Inflammatory macrophage treated with lipopolysaccharide for 1 hour (primary cell): ENCODE measurements around the gene DNAJC4.

Source experiments
- DNase-seq, 2 donors: peaks; one replicate each; pipeline ENCODE4 v3.0.0-alpha.2; 2020 to 2022

DNAJC4 gene, protein sequence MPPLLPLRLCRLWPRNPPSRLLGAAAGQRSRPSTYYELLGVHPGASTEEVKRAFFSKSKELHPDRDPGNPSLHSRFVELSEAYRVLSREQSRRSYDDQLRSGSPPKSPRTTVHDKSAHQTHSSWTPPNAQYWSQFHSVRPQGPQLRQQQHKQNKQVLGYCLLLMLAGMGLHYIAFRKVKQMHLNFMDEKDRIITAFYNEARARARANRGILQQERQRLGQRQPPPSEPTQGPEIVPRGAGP

DNA sequence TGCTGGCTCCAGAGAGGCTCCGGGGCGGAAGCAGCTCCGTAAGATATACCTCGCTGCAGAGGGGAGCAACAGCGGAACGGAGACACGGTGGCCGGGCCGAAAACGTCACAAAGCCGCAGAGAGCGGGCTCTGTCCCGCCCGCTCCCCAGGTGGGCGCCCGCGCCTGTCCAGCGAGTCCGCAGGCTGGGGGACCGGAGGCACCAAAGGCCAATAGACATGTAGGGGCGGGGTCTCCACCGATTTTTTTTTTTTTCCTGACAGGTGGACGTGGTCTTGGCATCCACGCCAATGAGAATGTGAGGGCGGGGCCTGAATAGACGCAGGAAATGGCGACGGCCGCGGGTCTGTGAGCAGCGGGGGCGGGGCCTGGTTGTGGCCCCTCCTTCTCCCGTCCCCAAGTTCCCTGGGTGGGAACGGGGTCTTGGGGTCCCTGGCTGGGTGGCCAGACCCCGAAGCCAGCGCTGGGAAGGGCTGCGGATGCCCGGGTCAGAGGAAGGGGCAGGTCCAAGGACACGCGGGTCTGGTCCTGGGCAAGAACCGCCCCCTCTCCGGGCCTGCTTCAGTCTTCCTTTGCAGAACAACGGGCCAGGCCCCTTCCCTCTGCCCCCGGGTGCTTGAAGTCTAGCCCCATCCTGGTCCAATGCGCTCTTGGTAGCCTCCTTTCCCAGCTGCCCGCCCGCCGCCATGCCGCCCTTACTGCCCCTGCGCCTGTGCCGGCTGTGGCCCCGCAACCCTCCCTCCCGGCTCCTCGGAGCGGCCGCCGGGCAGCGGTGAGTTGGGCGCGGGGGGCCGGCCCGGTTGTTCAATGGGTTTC, at the start of gene DNAJC4:
Gene DNAJC4, plus strand, starts transcription at position 378 of the 814 bp plus-strand sequence. Its CDS starts 307 bp downstream, at position 685.
- DNase-seq: peak; percentile 71 to 74

DNA sequence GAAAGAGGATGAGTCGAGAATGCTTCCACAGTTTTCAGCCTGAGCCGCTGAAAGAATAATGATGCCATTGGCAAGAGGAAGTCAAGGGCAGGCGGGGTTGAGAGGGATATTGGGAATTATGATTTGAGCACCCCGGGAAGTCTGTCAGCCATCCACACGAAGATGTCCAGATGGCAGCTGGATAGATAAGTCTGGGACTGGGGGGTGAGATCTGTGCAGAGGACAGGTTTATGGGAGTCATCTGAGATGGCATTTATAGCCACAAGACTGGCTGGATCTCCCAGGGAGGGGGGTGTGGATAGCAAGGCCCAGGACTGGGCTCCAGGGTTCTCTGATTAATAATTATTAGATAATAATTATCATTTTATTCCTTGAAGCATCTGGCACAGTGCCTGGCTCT, 49.5 kb upstream of the DNAJC4 start:
- no peak for DNase-seq

DNA sequence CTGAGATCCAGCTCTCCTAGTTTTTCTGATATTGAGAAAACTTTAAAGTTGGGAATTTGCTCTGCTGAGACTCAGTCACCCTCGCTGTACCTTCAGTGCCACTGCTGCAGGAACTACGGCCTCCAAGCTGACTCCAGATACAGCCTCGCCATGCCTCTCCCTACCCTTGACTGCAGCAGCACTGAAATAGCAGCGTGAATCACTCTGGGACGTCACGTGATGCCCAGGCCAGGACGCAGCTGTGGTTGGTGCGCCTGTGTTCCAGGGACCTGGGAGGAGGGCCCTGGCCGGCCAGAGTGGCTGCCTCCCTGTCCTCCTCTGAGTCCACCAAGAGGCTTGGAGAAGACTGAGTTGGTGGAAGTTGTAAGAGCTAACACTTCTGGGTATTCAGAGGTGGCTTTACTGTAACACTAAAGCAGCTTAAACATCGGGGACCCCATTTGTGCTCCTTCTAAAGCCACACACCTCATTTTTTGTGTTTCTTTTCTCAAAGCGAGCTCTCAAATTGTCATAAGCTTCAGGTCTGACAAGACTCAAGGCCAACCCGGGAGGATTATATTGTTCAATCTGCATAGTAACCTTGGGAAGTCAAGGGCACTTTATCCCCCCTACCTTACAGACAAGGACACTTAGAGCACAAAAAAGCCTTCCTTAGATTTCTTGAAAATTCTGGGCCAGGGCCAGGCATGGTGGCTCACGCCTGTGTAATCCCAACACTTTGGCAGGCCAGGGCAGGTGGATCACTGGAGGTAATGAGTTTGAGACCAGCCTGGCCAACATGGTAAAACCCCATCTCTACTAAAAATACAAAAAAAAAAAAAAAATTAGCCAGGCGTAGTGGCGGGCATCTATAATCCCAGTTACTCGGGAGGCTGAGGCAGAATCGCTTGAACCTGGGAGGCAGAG, 48.6 kb upstream of the DNAJC4 start:
- peak; percentile 87 to 88 for DNase-seq

DNA sequence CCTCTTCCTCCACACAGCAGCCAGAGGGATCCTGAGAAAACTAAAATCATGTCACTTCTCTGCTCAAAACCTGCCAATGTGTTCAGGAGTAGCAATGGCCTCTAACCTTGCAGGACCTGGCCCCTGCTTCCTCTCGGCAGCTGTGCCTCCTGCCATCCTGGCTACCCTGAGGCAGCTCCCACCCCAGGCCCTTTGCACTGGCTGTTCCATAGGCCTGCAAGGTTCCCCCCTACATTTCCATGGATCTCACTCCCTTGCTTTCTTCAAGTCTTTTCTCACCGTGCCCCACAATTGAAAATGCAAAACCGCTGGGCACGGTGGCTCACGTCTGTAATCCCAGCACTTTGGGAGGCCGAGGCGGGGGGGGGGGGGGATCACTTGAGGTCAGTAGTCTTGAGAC, 46.5 kb upstream of the DNAJC4 start:
- DNase-seq: no peak

DNA sequence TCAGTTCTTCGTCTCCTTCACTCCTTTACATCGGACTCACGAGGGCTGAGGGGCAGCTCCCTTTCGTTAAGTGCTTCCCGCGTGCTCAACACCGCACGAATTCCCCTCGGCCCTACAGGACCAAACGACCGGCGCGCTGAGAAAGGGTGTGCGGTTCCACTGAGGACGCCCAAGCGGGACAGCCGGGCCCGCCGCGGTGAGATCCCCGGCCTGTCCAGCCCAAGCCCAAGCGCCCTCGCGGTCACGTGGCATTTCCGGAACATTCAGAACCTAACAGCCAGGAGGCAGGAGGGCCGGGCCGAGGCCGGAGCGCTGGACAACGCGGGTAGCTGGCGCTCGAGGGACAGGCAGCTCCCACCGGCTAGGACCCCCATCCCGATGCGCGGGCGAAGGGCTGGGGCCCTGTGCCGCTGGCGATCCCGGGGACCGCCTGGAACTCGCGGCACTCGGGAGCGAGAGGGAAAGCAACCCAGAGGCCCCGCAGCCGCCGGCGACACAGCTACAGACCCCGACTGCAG, 45.1 kb upstream of the DNAJC4 start:
- DNase-seq: peak; percentile 62 to 72

DNA sequence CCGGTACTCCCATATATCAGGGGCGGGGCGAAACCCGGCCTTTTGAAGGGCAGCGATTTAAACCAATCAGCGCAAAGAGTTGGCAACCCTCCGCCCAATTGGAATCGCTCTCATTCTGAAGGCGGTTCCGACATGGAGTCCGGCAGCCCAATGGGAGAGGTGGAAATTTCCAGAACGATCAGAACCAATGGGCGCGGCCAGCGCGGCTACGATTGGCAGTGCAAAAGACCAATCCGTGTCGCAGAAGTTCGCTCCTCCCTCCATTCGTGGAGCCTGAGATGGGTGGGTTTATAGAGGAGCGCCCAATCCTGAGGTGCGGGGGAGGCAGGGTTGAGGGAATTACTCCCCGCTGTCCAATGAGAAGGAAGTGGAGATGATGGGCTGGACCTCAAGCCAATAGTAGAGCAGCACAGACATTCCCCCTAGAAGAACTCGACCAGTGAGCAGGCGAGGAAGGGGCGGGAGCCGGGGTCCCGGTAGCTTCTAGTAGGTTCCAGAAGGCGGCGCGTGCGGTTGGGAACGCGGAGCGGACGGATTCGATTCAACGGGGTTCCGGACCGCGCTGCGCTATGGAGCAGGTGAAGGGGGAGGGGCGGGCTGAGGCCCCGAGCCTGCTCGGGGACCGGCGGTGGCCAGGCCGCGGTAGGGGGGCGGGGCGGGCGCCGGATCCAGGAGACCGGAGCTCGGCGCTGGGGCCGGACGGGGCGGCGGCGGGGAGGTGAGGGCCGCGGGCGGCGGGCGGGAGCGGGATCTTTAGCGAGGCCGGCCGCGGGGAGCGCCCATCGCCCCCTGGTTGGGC, 44.5 kb upstream of the DNAJC4 start, which contains the start of gene STIP1:
Gene STIP1, plus strand, starts transcription at position 479 of the 799 bp plus-strand sequence. Its CDS starts 91 bp downstream, at position 570.
- DNase-seq: peak; percentile 100

DNA sequence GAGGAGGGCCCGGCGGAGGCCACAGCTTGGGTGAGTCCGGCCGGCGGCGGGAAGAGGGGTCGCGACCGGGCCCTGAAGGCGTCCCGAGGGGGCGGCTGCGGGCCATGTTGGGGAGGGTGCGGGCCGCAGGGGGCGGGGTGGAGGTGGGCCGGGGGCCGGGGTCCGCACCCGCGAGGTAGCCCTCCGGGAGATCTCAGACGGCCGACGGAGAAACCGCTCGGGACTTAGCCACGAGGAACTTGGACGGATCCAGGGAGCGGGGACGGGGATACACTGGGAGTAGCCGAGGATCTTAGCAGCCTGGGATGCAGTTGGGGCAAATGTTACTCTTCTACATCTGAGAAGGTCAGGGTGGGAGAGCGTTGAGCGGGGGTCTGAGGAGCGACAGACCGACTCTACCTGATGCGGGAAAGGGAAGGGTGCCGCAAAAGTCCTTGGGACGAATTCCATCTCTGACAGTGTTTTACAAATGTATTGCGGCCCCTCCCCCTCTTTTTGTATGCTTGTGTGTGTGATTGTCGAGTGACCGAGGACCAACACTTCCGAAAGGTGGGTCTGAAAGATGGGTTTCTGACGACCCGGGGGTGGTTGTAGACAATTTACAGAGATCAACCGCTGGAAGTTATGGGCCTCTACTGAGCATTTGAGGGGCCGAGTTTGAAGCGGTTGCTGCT, 43.7 kb upstream of the DNAJC4 start:
- no peak for DNase-seq

DNA sequence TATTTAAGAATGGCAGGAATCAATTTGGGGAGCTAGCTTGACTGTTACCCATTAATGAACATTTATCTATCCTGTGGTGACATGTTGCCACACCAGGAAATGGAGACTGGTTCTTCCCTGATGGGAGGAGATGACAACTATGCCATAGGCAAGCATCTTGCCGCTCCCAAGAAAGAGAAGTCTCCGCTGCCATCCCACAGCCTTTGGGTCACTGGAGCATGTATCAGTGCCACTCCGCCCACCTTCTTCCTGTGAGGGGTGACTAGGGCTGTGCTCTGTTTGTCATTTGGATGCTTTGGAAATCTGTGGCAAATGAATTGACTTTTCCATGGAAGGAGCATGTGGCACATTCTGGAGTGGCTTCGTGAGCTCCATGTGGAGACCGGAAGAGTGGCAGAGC, 37.9 kb upstream of the DNAJC4 start:
- DNase-seq: peak; percentile 84 to 96

DNA sequence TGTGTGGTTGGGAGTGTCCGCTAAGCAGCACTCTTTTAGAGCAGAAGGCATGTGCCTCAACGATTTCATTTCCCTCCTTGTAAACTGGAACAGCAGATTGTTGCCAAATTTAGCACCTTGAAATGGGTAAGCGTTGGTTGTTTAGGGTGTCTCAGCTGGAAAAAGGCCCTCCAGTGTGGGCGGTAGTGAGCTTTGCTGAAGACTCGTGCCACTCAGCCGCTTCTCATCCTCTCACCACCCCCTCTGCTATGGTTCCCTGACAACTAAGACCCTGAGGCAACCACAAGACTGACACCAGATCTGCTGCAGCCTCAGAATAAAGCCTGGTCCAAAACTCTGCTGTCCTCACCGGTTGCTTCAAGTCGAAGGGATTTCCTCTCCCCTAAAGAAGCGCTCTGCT, 33.7 kb upstream of the DNAJC4 start:
- peak; percentile 15 to 70 for DNase-seq

DNA sequence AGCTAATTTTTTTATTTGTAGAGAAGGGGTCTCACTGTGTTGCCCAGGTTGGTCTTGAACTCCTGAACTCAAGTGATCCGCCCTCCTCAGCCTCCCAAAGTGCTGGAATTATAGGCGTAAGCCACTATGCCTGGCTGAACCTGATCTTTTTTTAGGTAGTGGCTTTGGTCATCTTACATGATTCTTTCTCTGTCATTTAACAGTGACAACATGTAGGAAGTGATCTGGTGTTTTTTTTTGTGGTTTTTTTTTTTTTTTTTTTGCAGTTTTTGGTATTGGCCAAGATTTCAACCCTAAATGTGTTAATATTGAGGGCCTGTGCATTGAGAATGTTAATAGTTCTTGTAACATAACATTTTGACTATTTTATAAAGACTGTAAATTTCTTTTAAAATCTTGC, 31.8 kb upstream of the DNAJC4 start:
- peak; percentile 60 to 62 for DNase-seq

DNA sequence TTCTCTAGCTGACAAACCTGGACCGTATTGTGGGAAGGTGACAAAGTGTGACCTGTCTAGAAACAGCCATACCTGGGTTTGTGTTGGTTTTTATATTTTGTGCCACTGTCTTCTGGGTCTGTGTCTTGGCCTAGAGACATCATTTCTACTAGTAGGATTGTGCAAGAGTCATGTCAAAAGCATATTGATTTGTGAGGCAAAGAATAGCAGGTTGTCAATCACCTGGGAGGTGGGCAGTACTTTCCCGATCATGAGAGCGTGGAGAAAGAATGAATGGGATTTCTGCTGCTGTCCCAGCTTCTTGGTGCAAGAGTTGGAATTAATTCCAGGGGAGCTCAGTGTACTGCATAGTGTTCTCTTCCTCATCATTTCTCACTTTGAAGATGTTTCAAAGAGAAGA, 28.8 kb upstream of the DNAJC4 start:
- DNase-seq: no peak

DNA sequence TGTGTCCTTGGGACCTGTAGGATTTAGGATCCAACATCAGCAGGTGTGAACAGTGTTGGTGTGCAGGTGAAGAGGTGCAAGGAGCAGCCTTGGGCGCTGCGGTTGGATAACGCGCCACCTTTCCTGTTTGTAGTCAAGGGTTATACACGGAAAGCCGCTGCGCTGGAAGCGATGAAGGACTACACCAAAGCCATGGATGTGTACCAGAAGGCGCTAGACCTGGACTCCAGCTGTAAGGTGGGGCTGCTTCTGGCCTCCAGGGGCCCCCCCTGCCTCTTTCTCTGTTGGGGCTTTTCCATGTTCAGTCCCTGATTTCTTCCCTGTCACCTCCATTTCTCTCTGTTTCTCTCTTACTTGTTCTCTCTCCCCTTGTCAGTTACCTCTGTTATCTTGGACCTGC, 27.4 kb upstream of the DNAJC4 start:
- no peak for DNase-seq

DNA sequence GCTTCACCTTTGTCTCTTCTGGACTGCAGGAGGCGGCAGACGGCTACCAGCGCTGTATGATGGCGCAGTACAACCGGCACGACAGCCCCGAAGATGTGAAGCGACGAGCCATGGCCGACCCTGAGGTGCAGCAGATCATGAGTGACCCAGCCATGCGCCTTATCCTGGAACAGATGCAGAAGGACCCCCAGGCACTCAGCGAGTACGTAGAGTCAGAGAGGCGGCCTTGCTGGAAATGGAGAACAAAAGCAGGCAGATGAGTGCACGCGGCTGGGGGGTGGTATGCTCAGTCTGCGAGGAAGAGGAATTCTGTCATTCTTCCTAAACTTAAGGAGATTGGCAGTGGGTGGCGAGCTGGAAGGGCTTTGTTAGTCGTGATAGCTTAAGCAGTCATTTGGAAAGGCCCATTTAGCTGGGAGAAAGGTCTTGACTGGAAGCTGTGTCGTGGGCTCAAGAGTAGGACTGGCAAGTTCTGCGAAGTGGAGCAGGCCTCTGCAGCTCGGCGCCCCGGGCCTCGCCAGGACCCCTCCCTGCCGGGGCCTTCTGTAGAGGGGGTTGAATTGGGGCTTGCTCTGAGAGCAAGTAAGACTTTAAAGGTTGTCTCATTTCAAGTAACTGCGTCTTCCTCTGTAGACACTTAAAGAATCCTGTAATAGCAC, 26.8 kb upstream of the DNAJC4 start:
- DNase-seq: no peak

DNA sequence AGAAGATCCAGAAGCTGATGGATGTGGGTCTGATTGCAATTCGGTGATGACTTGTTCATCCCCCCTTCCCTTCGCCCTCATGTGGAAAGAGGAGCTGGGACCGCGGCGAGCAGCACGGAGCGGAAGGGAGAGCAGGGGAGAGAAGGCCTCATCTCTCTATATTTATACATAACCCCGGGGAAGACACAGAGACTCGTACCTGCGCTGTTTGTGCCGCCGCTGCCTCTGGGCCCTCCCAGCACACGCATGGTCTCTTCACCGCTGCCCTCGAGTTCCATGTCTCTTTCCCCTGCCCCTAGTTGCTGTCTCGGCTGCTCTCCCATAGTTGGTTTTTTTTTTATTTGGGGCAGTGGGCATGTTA, 26.3 kb upstream of the DNAJC4 start:
- no peak for DNase-seq

DNA sequence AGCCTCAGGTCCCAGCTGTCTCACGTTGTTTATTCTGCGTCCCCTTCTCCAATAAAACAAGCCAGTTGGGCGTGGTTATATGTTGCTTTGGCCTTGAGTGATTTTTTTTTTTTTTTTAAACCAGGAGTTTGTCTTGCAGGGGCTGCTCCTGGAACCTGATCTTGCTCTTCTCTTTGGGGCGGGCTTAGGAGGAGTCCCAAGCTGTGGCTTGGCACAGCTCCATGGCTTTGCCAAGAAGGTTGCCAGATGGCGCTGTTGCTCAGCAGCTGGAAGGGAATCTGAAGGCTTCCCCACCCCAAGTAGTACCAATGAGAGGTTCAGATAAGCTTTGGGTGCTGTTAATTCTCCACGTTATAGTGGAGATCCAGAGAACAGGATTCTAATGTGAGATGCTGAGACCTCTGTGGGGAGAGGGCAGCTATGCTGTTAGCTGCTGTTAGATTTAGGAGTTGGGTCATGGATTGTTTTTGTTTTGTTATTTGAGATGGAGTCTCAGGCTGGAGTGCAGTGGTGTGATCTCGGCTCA, 25.8 kb upstream of the DNAJC4 start:
- peak; percentile 84 to 92 for DNase-seq

DNA sequence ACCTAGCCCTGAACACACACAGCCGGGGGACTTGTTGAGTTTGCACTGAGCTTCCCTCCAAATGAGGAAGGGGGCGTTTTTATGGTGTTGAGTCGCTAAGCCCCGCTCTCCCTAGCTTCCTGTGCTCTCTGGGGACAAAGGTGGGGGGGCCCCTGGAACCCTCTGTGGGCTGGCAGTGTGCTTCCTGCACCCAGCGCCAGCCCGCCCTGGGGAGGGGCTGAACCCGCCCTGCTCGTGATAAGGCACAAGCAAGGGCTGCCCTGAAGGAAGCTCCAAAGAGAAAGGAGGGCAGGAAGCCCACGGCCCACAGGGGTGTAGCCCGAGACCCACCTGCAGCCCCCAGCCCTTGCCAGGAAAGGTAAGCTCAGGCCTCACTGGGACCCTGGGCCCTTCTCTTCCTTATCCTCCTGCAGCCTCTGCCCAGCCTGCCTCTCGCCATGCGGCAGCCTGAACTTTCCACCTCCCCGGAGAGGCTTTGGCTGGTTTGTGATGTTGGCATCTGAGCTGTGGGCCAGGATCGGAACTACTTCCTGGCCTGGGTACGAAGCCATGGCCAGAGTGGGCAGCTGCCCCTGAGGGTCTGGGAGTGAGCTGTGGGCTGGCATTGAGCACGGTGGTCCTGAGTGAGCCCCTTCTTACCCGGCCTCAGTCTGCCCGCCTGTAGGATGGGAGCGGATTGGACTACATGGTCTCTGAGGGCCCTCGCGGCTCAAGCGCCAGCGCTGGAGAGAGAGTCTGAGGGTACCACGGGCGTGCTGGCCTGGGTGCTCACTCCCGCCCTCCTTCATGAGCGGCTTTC, 23.7 kb upstream of the DNAJC4 start, which contains the start of gene FERMT3:
Gene FERMT3, plus strand, starts transcription at position 265 of the 799 bp plus-strand sequence. CDS start 644 bp downstream, outside the sequence.
- peak; percentile 53 to 80 for DNase-seq

DNA sequence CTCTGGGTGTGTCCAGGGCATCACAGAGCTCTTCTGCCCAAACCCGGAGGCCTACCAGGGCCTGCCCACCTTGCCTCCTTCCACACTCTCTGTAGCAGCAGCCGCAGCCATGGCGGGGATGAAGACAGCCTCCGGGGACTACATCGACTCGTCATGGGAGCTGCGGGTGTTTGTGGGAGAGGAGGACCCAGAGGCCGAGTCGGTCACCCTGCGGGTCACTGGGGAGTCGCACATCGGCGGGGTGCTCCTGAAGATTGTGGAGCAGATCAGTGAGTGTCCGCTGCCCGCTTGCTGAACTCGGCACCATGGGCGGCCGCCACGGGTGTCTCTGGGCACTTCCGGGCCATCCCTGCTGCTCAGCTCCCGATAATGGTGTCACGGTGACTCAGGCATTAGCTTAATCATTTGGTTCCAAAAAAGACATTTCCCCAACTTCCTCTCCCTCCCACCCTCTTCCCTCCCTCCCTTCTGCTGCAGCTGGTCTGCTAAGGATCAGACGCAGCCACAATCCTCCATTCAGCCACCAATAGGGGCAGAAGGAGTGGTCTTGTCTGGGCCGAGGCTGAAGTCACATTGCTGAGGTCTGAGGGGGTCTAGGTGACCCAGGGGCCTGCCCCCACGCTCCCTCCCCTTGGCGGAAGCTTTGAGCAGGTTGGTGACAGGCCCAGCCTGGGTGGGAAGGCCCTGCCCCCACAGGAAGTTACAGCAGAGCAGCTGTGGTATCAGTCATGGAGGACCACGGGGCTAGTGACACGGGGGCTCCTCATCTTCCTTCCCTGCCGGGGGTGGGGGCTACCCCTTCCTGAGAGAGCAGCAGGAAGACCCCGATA, 22.9 kb upstream of the DNAJC4 start:
- DNase-seq: peak; percentile 87 to 89

DNA sequence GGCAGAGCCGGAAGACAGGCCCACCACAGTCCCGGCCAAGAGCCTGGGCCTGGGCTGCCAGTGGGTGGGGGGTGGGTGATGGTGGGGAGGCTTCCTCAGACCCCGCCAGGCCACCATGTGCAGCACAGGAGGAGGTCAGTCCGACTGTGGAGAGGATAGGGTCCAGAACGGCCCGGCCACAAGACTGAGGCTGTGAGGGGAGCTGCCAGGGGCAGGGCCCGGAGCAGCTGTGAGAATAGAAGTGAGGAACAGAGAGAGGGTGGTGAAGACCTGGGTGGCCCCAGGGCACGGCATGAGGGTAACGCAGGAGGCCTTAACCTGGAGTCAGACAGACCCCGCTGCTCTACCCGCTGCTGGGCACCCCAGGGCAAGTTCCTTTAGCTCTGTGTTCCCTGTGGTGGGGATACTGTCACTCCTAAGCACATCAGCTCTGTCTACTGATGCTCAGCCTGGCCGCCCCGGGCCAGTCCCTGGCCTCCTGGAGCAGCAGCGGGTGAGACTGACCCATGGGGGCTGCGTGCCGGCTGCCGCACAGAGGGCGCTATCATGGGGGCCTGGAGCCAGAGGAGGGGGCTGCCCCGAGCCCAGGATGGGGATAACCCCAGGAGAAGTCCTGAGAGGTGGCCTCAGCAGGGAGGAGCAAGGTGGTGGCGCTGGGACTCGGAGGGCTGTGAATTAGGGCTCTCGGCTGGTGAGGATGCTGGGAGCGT, 22.1 kb upstream of the DNAJC4 start:
- no peak for DNase-seq
